HUES6 (cell line): ENCODE measurements around the gene PAQR9.

Experiments used
- H3K27ac ChIP-seq: 2 replicates; pipeline ENCODE4 v1.7.0; 2013; ENCODE audit warnings: low read depth, mild to moderate bottlenecking, low read length, inconsistent platforms
- H3K27me3 ChIP-seq: 2 replicates; pipeline ENCODE4 v1.6.1; 2013; ENCODE audit warnings: low read length; ENCODE audit not compliant: control insufficient read depth, insufficient read depth
- H3K36me3 ChIP-seq: 2 replicates; pipeline ENCODE4 v1.6.1; 2013; ENCODE audit warnings: low read length; ENCODE audit not compliant: control insufficient read depth, insufficient read depth
- H3K4me1 ChIP-seq: 2 replicates; pipeline ENCODE4 v1.6.1; 2013; ENCODE audit warnings: low read length; ENCODE audit not compliant: control insufficient read depth, insufficient read depth
- H3K4me3 ChIP-seq: 2 replicates; pipeline ENCODE4 v1.5.1; 2013; ENCODE audit warnings: low read depth, low read length
- H3K9ac ChIP-seq: one replicate; pipeline ENCODE4 v1.6.1; 2013; ENCODE audit warnings: mild to moderate bottlenecking, low read length
- H3K9me3 ChIP-seq: 2 replicates; pipeline ENCODE4 v1.6.1; 2013; ENCODE audit warnings: low read depth, low read length; ENCODE audit not compliant: control insufficient read depth, insufficient read depth

The PAQR9 gene, protein sequence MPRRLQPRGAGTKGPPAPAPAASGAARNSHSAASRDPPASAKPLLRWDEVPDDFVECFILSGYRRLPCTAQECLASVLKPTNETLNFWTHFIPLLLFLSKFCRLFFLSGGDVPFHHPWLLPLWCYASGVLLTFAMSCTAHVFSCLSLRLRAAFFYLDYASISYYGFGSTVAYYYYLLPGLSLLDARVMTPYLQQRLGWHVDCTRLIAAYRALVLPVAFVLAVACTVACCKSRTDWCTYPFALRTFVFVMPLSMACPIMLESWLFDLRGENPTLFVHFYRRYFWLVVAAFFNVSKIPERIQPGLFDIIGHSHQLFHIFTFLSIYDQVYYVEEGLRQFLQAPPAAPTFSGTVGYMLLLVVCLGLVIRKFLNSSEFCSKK

DNA sequence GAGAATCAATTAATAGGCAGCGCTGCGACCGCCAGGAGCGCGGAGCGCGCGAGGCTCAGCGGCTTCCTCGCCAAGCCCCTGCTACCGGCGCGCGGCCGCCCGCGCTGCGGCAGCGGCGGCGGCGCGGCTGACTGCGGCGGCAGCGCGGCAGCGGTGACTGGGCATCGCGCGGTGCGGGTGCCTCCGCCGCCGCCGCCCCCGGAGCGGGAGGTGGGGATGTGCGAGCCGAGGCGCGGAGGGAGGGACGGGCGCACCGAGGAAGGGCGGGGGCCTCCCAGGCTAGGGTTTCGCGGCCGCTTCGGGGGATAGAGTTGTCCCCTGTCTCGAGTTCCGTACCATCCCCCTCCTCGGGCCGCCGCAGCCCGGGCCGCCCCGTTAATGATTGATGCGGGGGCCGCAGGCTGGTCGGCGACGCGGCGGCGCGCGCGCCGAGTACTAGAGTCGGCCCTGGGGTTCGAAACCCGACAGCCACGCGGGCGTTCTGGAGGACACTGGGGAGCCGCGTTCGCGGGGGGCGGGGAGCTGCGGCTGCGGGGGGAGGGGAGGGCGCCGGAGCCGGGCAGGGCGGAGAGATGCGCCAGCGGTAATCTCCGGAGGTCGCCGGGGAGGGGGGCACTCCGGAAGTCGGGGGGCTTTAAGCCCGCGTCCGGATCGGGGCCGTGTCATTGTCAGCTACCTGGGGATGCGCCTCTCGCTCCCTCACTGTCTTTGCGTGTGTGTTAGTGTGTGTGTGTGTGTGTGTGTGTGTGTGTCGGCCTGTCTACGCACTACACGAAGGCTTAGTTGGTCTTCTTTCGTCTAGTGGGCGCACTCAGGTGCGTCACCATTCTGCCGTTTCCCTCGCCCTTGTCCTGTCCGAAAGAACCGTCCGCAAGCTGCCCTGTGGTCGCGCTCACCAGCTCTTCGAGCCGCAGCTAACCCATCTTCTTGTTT is at the start of gene PAQR9:
TSS of gene PAQR9 (minus strand) at position 159 of the 933 bp plus-strand sequence. CDS start 338 bp downstream, outside the sequence.
- no peak within 1 kb of the TSS for H3K27ac ChIP-seq
- no peaks in the 10 kb centered on the region for H3K9me3 ChIP-seq
- H3K36me3 ChIP-seq: no peaks in the 10 kb centered on the region
- H3K4me3 ChIP-seq: peak within 1 kb of the TSS; percentile 91
- H3K4me1 ChIP-seq: peaks cover 7% of the 10 kb centered on the region; the same call in 1 of the 2 replicates
- H3K27me3 ChIP-seq: peaks cover 39% of the 10 kb centered on the region
- H3K9ac ChIP-seq: peak within 1 kb of the TSS; percentile 51

DNA sequence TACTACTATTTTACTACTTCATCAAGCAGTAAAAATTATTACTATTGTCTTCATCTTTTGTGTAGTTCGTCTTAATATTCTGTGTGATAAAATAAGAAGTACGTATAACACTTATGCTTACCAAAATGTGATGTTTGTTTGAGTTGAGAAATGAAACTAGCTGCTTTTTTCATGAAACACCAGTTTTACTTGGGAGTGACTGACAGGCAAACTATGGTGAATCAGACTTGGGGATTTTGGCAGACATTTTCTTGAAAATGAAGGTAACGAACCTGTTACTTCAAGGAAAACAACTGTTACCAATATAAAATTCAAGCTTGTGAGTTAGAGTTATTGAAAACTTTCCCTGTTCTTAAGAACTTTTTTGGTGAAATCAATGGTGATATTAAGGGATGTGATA is 48.2 kb upstream of the PAQR9 start:
- H3K36me3 ChIP-seq: peaks cover 49% of the 10 kb centered on the region
- 0 out of 2 replicates have a peak, but pooled peaks cover 4% of the 10 kb centered on the region for H3K4me1 ChIP-seq
- no peak overlapping the region for H3K4me3 ChIP-seq
- no peaks in the 10 kb centered on the region for H3K27me3 ChIP-seq
- H3K9me3 ChIP-seq: no peaks in the 10 kb centered on the region
- H3K9ac ChIP-seq: no peak overlapping the region
- no peak overlapping the region for H3K27ac ChIP-seq

DNA sequence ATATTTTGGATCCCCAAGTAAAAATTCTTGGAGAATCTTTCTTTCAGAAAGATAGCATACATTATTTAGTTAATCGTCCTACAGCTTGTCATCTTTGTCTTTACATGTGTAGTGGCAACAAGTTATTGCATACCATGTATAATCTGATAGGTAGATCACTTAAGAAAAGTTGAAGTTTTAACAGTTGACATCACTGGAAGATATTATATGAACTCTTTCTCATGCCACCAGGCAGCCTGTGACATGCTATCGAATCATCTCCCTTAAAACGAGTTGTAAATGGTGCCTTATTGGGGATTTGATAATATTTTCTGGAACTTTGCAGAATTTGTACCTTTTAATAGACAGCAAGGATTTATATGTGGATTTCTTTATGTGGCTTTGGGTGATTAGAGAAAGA is 46.5 kb upstream of the PAQR9 start:
- Histone ChIP-seq H3K27me3 (no peaks in the 10 kb centered on the region), H3K4me3 (no peak overlapping the region), H3K9me3 (no peaks in the 10 kb centered on the region), H3K36me3 (peaks cover 35% of the 10 kb centered on the region), H3K4me1 (0 out of 2 replicates have a peak, but pooled peaks cover 4% of the 10 kb centered on the region), H3K27ac (0 out of 2 replicates have a peak overlapping the region, but pooled peaks have one; percentile 41), H3K9ac (no peak overlapping the region)

DNA sequence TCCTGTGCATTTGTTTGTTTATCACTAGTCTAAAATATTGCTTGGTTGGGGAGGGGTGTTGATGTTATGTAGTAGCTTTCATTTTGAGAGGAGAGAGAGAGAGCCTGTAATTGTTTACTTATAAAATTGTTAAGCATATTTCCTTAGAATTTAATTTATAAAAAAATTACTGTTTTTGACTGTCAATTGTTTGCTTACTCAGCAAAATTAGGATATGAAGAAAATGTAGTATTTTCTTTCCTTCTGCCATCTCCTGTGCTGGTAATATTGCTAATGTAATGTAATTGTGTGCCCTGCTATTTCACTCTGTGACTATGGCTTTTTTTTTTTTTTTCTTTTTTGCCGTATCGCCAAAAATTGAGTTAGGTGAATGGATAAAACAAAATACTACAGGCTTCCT is 41.3 kb upstream of the PAQR9 start:
- Histone ChIP-seq H3K9ac (no peak overlapping the region), H3K4me1 (peaks cover 8% of the 10 kb centered on the region)

DNA sequence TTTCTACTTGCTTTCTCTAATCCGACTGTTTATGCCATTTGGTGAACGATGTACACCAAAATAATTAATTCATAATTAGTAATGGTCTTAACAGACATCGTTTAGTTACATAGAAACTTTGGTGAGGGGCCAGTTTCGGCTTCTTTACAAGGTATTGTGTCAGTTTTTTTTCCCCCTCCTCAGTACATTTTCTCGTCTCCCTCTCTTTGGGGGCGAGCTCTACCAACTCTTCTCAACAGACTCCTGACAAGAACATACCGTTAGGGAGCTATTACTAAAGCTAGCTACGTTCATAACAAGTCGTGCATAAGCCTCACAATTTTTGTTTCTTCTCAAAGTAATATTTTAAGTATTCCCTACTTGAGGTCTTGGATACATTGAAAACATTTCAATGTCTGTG is 39.3 kb upstream of the PAQR9 start:
- Histone ChIP-seq H3K27ac (peak overlapping the region; percentile 83; the same call in 1 of the 2 replicates), H3K9me3 (no peaks in the 10 kb centered on the region), H3K4me3 (peak overlapping the region; percentile 77), H3K9ac (peak overlapping the region; percentile 95), H3K4me1 (peaks cover 9% of the 10 kb centered on the region), H3K27me3 (no peaks in the 10 kb centered on the region), H3K36me3 (no peaks in the 10 kb centered on the region)

More for the DNA sequence above, 41.3 kb upstream of the PAQR9 start:
- Histone ChIP-seq H3K36me3 (no peaks in the 10 kb centered on the region), H3K27ac (no peak overlapping the region), H3K4me3 (no peak overlapping the region), H3K27me3 (no peaks in the 10 kb centered on the region), H3K9me3 (no peaks in the 10 kb centered on the region)

DNA sequence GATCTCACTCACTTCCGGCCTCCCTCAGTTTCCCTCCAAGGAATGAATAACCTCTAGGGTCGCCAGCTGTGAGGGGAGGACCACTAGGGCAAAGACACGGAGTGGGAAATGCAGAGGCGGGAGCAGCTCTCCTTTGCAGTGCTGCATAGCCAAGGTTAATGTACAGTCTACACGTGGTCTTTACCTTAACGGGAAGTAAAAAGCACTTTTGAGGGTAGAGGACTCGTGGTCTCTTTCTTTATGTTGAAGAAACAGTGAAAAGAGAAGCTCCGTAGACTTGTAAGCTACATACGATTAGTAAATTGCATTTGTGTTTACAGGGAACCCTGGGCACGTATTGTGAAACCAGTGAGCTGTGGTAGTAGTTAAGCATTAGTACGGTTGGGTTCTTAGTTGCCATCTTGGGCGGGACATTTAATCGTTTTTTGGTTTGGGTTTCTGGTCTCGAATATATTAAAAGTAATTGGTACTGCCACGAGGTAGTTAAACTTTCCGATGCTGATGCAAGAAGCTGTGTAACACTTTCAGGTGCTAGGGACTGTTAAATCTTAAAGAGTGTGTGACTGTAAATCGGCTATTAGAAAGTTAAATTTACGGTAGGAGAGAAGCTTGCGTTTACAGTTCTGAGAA is 38.7 kb upstream of the PAQR9 start:
- Histone ChIP-seq H3K4me3 (peak overlapping the region; percentile 77), H3K4me1 (peaks cover 9% of the 10 kb centered on the region), H3K36me3 (no peaks in the 10 kb centered on the region), H3K27ac (peak overlapping the region; percentile 83), H3K27me3 (no peaks in the 10 kb centered on the region), H3K9ac (peak overlapping the region; percentile 95), H3K9me3 (no peaks in the 10 kb centered on the region)

DNA sequence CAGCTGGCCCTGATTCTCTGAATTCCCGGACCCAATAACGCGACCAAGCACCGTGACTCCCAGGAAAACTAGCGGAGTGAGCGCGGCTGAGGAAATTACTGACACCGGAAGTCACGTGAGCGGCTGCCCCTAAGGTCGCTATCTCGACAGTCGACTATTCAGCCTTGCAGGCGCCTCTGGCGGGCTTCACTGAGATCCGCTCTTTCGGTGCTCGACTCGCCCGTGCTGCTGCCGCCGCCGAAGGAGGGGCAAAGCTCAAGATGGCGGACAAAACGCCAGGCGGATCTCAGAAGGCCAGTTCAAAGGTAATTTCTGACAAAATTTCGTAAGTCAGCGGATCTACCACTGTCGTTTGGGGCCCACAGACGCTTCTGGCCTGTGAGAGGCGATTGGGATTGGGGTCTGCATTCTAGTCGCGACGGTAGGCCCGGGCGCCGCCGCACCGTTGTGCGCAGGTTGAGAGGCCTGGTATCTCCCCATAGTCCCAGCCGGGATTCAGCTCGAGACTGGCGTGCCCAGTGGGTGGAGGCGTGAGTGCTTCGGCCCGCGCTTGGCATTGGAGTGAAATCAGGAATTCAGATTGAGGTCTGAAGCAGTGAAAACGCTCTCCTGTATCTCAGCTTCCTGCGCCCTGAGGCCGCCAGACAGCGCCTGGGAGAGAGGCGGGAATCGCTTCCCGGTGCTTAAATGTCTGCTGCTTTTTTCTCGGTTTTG is 38.1 kb upstream of the PAQR9 start, which contains the start of gene U2SURP:
TSS of gene U2SURP (plus strand) at position 202 of the 714 bp plus-strand sequence. CDS start at position 261, 59 bp downstream.
- H3K36me3 ChIP-seq: no peaks in the 10 kb centered on the region
- no peaks in the 10 kb centered on the region for H3K27me3 ChIP-seq
- no peaks in the 10 kb centered on the region for H3K9me3 ChIP-seq
- peak within 1 kb of the TSS; percentile 77 for H3K4me3 ChIP-seq
- peak within 1 kb of the TSS; percentile 83 for H3K27ac ChIP-seq
- H3K9ac ChIP-seq: peak within 1 kb of the TSS; percentile 95
- peaks cover 9% of the 10 kb centered on the region for H3K4me1 ChIP-seq

DNA sequence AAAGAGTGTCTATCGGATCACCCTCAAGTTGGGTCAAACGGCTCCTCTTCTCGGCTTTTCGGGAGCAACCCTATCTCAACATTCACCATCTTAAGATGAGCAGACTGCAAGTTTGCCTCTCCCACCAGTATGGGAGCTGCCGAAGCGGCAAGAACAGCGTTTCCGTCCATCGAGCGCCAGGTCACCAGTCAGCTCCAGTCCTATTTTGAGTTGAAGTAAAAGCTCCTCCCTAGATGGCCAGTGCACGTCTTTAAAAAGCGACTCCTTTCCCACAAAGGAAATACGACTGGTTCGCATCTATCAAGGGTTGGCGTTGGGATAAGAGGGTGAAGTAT is 37.5 kb upstream of the PAQR9 start:
- Histone ChIP-seq H3K4me1 (peaks cover 9% of the 10 kb centered on the region), H3K9ac (peak overlapping the region; percentile 77), H3K4me3 (peak overlapping the region; percentile 77), H3K27ac (peak overlapping the region; percentile 27; the same call in 1 of the 2 replicates), H3K9me3 (no peaks in the 10 kb centered on the region), H3K36me3 (no peaks in the 10 kb centered on the region), H3K27me3 (no peaks in the 10 kb centered on the region)

DNA sequence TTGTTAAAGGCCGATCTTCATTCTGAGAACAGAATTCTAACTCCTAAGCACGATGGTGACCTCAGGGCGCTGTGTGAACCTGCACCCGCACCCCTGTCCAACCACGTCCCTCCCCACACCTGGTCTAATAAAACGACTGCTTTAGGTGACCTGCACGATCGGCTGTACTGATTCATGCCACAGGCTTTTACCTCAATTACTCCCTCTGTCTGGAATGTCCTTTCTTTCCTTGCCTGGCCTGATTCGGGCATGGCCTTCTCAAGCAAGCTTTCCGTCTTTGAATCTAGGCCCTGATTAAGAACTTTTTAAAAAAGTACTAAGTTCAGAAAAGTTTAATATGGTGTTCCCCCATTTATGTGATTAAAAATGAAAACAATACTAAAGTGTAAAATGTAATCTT is 37.1 kb upstream of the PAQR9 start:
- Histone ChIP-seq H3K27ac (peak overlapping the region; percentile 27; the same call in 1 of the 2 replicates), H3K9me3 (no peaks in the 10 kb centered on the region), H3K4me1 (peaks cover 9% of the 10 kb centered on the region), H3K27me3 (no peaks in the 10 kb centered on the region), H3K36me3 (no peaks in the 10 kb centered on the region), H3K9ac (peak overlapping the region; percentile 77), H3K4me3 (peak overlapping the region; percentile 77)

DNA sequence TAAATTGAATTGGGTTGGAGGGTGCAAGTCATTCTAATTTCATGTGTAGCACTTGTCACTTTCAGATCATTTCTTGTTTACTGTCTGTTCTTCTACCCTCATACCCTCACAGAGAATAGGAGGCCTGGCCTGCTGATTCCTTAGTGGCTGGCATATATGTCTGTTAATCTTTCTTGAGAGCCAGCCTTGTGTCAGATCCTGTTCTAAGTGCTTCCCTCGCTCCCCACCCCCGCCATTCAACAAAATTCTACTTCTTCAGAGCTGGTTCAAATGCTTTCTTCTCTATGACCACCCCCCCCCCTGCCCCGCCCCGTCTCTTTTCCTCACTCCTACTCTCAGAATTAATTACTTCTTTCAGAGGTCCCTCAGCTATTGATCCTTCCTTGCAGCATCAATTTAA is 36.4 kb upstream of the PAQR9 start:
- no peaks in the 10 kb centered on the region for H3K27me3 ChIP-seq
- H3K9ac ChIP-seq: peak overlapping the region; percentile 77
- H3K27ac ChIP-seq: no peak overlapping the region
- no peaks in the 10 kb centered on the region for H3K9me3 ChIP-seq
- peak overlapping the region; percentile 77 for H3K4me3 ChIP-seq
- H3K4me1 ChIP-seq: peaks cover 9% of the 10 kb centered on the region
- no peaks in the 10 kb centered on the region for H3K36me3 ChIP-seq
